Nephron (organoid): ENCODE data around the gene SMAD6.

Source experiments
- H3K27ac Mint-ChIP-seq, 3 experiments: 2 replicates each; pipeline ENCODE4 v1.8.0; 2020; ENCODE audit warnings: mixed read lengths in 3 of 3, mild to moderate bottlenecking in 2 of 3, moderate library complexity in 1 of 3
- H3K27me3 Mint-ChIP-seq: 2 replicates; pipeline ENCODE4 v1.8.0; 2021; ENCODE audit warnings: low read depth, mild to moderate bottlenecking, moderate library complexity, mixed read lengths
- H3K36me3 Mint-ChIP-seq: 2 replicates; pipeline ENCODE4 v1.8.0; 2020; ENCODE audit warnings: low read depth, mixed read lengths
- H3K4me1 Mint-ChIP-seq: 2 replicates; pipeline ENCODE4 v1.8.0; 2020; ENCODE audit warnings: mixed read lengths
- H3K4me3 Mint-ChIP-seq, 3 experiments: 2 replicates each; pipeline ENCODE4 v1.8.0; 2020; ENCODE audit warnings: mild to moderate bottlenecking in 3 of 3, mixed read lengths in 3 of 3, moderate library complexity in 2 of 3
- H3K9me3 Mint-ChIP-seq: 2 replicates; pipeline ENCODE4 v1.8.0; 2020; ENCODE audit warnings: mixed read lengths
- CTCF ChIP-seq, 3 experiments: fragments of 200-600 bp; sonication (generic); IDR thresholded peaks; one replicate each; pipeline ENCODE4 v1.5.0; 2021; ENCODE audit warnings: antibody characterized with exemption in 3 of 3; ENCODE audit not compliant: unreplicated experiment in 3 of 3

SMAD6 gene

GRCh38 chr15:66815318-66815717, 113.3 kb downstream of the SMAD6 start:
- no peak overlapping the region for H3K27ac Mint-ChIP-seq

GRCh38 chr15:66816201-66816600, 114.2 kb downstream of the SMAD6 start:
- H3K27me3 Mint-ChIP-seq, result peaks cover 6% of the 10 kb centered on the region
- TF ChIP-seq CTCF (IDR thresholded peaks at IDR 0.05; ENCODE audit: unreplicated experiment in 3 of 3), result no peak
- H3K27ac Mint-ChIP-seq, result no peak overlapping the region
- H3K4me3 Mint-ChIP-seq, result no peak overlapping the region
- H3K4me1 Mint-ChIP-seq, result peaks cover 5% of the 10 kb centered on the region
- H3K9me3 Mint-ChIP-seq, result peaks cover 12% of the 10 kb centered on the region
- H3K36me3 Mint-ChIP-seq, result no peaks in the 10 kb centered on the region

More at GRCh38 chr15:66815318-66815717, 113.3 kb downstream of the SMAD6 start:
- Mint-ChIP-seq H3K36me3 (no peaks in the 10 kb centered on the region), H3K4me3 (no peak overlapping the region), H3K4me1 (peaks cover 5% of the 10 kb centered on the region), H3K9me3 (peaks cover 12% of the 10 kb centered on the region), H3K27me3 (peaks cover 6% of the 10 kb centered on the region)
- TF ChIP-seq CTCF (IDR thresholded peaks at IDR 0.05; ENCODE audit: unreplicated experiment in 3 of 3), result no peak

GRCh38 chr15:66819084-66819483, 117.0 kb downstream of the SMAD6 start:
- Mint-ChIP-seq H3K36me3 (no peaks in the 10 kb centered on the region), H3K4me3 (no peak overlapping the region), H3K4me1 (peaks cover 15% of the 10 kb centered on the region), H3K27me3 (no peaks in the 10 kb centered on the region), H3K9me3 (peaks cover 2% of the 10 kb centered on the region), H3K27ac (no peak overlapping the region)
- no peak for TF ChIP-seq CTCF (IDR thresholded peaks at IDR 0.05; ENCODE audit: unreplicated experiment in 3 of 3)

GRCh38 chr15:66820481-66821176, 118.6 kb downstream of the SMAD6 start:
- TF ChIP-seq CTCF (IDR thresholded peaks at IDR 0.05; ENCODE audit: unreplicated experiment in 3 of 3), result no peak
- Mint-ChIP-seq H3K4me1 (peaks cover 15% of the 10 kb centered on the region), H3K27ac (peak overlapping the region; percentile 9 to 47 (median 32)), H3K9me3 (no peaks in the 10 kb centered on the region), H3K27me3 (no peaks in the 10 kb centered on the region), H3K4me3 (no peak overlapping the region), H3K36me3 (no peaks in the 10 kb centered on the region)

- H3K36me3 Mint-ChIP-seq, result no peaks in the 10 kb centered on the region
- H3K9me3 Mint-ChIP-seq, result no peaks in the 10 kb centered on the region
- H3K27me3 Mint-ChIP-seq, result no peaks in the 10 kb centered on the region
- H3K4me1 Mint-ChIP-seq, result peaks cover 15% of the 10 kb centered on the region
- H3K27ac Mint-ChIP-seq, result no peak overlapping the region
- TF ChIP-seq CTCF (IDR thresholded peaks at IDR 0.05; ENCODE audit: unreplicated experiment in 3 of 3), result no peak
- H3K4me3 Mint-ChIP-seq, result no peak overlapping the region
Observed at GRCh38 chr15:66821307-66821706, 119.3 kb downstream of the SMAD6 start.

- Mint-ChIP-seq H3K36me3 (no peaks in the 10 kb centered on the region), H3K27ac (no peak overlapping the region), H3K9me3 (no peaks in the 10 kb centered on the region), H3K27me3 (peaks cover 4% of the 10 kb centered on the region), H3K4me1 (peaks cover 15% of the 10 kb centered on the region), H3K4me3 (no peak overlapping the region)
- TF ChIP-seq CTCF (IDR thresholded peaks at IDR 0.05; ENCODE audit: unreplicated experiment in 3 of 3), result no peak
Observed at GRCh38 chr15:66822114-66822513, 120.1 kb downstream of the SMAD6 start.
